OCI-LY3 (cell line): ENCODE results near the gene RBM17.
"Not testable (repeated sequence)": the region's sequence is repeated elsewhere in the genome, so short reads cannot be mapped to it uniquely, and the experiment has no call there.

ENCODE experiments used
- H2AFZ ChIP-seq: fragments of 200-600, 300-600 bp; shearing (Covaris generic); 2 replicates; pipeline ENCODE4 v1.6.0; 2014; ENCODE audit warnings: antibody characterized with exemption, low read depth, low read length
- H3K27ac ChIP-seq: fragments of 200-600, 300-600 bp; sonication (generic); 2 replicates; pipeline ENCODE4 v1.5.1; 2014; ENCODE audit warnings: mild to moderate bottlenecking, low read length, moderate library complexity, mixed read lengths
- H3K27me3 ChIP-seq: fragments of 200-600, 300-600 bp; sonication (generic); 2 replicates; pipeline ENCODE4 v1.6.1; 2014; ENCODE audit warnings: low read depth, low read length, mixed read lengths
- H3K36me3 ChIP-seq: fragments of 200-600, 300-600 bp; sonication (generic); replicated peaks from 2 replicates; pipeline ENCODE3; 2014; ENCODE audit warnings: low read depth, low read length, mixed read lengths
- H3K4me1 ChIP-seq: fragments of 300-600, 200-600 bp; sonication (generic); 2 replicates; pipeline ENCODE4 v1.6.1; 2014; ENCODE audit warnings: low read length, mixed read lengths
- H3K4me2 ChIP-seq: fragments of 200-600, 300-600 bp; sonication (generic); 2 replicates; pipeline ENCODE4 v1.6.1; 2014; ENCODE audit warnings: low read length, mixed read lengths
- H3K4me3 ChIP-seq: fragments of 300-600, 200-600 bp; sonication (generic); 2 replicates; pipeline ENCODE4 v1.5.1; 2014; ENCODE audit warnings: antibody characterized with exemption, mild to moderate bottlenecking, low read length, moderate library complexity
- H3K79me2 ChIP-seq: fragments of 300-600, 200-600 bp; shearing (Covaris generic); 2 replicates; pipeline ENCODE4 v1.6.1; 2014; ENCODE audit warnings: mild to moderate bottlenecking, low read length, mixed read lengths
- H3K9ac ChIP-seq: fragments of 300-600, 200-600 bp; shearing (Covaris generic); 2 replicates; pipeline ENCODE4 v1.6.0; 2014; ENCODE audit warnings: mild to moderate bottlenecking, low read length, moderate library complexity
- H3K9me3 ChIP-seq: fragments of 200-600, 300-600 bp; shearing (Covaris generic); 2 replicates; pipeline ENCODE4 v1.6.1; 2014; ENCODE audit warnings: low read length, mixed read lengths; ENCODE audit not compliant: insufficient read depth
- H4K20me1 ChIP-seq: fragments of 200-600, 300-600 bp; sonication (generic); 2 replicates; pipeline ENCODE4 v1.6.1; 2016; ENCODE audit warnings: low read length, mixed read lengths; ENCODE audit not compliant: insufficient read depth
- EZH2phosphoT487 ChIP-seq: fragments of 200-600 bp; shearing (Covaris generic); IDR thresholded peaks from 2 replicates; pipeline ENCODE4 v1.6.1; 2018; ENCODE audit warnings: antibody characterized with exemption, mixed run types, low read depth
- TF ChIP-seq, protein P1 (sequence below): fragments of 200-600, 300-600 bp; sonication (generic); IDR thresholded peaks from 2 replicates; pipeline ENCODE4 v1.5.1; 2014; ENCODE audit warnings: antibody characterized with exemption, low read length, low read depth

RBM17 gene

DNA sequence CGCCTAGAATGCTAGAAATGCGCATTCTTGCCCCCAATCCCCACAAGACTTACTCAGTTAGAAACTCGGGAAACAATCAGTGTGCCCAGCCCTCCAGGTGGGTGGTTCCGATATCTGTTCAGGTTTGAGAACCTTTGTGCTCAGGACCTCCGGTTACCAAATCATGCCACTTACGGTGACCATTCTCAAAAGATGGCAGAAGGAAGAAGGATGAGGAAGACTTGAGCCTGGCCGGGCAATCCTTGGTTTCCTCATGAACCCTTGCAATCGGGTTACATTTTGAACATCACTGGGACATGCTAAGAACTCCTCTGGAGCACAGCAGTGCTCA, 52.1 kb downstream of the RBM17 start:
- Histone ChIP-seq H3K4me2 (peak overlapping the region; percentile 99), H3K27ac (no peak overlapping the region), H3K4me1 (peaks cover 41% of the 10 kb centered on the region), H3K27me3 (peaks cover 38% of the 10 kb centered on the region), H3K9me3 (no peaks in the 10 kb centered on the region), H3K4me3 (peak overlapping the region; percentile 80), H3K79me2 (peaks cover 12% of the 10 kb centered on the region), H2AFZ (no peak overlapping the region), H3K36me3 (no peaks in the 10 kb centered on the region), H4K20me1 (no peaks in the 10 kb centered on the region), H3K9ac (no peak overlapping the region)
- no peak for TF ChIP-seq EZH2phosphoT487
- TF ChIP-seq, protein P1, sequence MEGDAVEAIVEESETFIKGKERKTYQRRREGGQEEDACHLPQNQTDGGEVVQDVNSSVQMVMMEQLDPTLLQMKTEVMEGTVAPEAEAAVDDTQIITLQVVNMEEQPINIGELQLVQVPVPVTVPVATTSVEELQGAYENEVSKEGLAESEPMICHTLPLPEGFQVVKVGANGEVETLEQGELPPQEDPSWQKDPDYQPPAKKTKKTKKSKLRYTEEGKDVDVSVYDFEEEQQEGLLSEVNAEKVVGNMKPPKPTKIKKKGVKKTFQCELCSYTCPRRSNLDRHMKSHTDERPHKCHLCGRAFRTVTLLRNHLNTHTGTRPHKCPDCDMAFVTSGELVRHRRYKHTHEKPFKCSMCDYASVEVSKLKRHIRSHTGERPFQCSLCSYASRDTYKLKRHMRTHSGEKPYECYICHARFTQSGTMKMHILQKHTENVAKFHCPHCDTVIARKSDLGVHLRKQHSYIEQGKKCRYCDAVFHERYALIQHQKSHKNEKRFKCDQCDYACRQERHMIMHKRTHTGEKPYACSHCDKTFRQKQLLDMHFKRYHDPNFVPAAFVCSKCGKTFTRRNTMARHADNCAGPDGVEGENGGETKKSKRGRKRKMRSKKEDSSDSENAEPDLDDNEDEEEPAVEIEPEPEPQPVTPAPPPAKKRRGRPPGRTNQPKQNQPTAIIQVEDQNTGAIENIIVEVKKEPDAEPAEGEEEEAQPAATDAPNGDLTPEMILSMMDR = no peak

DNA sequence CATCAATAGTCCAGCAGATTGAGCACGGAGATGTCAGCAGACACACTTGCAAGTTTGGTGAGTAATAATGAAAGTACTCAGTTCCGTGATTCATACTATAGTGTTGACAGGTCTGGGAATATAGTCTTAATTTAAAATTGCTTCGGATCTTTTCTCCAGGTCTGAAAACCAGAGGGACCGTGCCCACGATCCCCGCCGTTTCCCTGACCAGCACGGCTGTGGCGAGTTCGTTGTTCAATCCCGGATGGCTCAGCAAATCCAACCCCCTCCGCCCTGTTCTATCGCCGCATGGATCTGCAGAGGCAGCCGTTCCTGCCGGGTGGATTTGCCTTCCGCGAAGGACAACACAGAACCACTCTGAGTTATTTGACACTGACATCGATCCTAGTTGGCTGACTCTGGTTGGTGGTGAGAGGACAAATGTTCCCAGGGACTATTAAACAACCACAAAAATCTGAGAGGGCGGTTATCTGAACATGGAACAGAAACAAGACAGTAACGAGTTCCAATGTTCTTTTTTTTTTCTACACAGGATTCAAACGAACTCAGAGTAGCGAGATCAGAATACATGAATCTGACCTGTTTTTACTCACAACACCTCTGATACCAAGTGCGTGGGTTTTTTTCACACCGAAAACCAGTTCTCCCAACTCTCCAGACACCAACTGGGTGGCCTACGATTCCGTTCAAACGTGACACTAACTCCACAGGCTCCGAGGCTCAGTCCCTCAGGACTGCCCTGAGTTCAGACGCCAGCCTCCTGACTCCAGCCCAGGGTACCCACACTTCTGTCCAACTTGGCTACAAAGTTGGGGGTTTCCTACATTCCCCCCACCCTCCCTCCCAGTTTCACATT, 52.7 kb downstream of the RBM17 start:
- Histone ChIP-seq H3K4me2 (peak overlapping the region; percentile 99), H3K9me3 (no peaks in the 10 kb centered on the region), H3K27ac (peak overlapping the region; percentile 41), H2AFZ (no peak overlapping the region), H3K27me3 (peaks cover 35% of the 10 kb centered on the region), H3K79me2 (peaks cover 17% of the 10 kb centered on the region), H3K9ac (peak overlapping the region; percentile 54; the same call in 1 of the 2 replicates), H3K36me3 (no peaks in the 10 kb centered on the region), H4K20me1 (0 out of 2 replicates have a peak, but pooled peaks cover 4% of the 10 kb centered on the region), H3K4me3 (peak overlapping the region; percentile 80), H3K4me1 (peaks cover 38% of the 10 kb centered on the region)
- TF ChIP-seq EZH2phosphoT487 = no peak
- TF ChIP-seq, protein P1 = no peak

DNA sequence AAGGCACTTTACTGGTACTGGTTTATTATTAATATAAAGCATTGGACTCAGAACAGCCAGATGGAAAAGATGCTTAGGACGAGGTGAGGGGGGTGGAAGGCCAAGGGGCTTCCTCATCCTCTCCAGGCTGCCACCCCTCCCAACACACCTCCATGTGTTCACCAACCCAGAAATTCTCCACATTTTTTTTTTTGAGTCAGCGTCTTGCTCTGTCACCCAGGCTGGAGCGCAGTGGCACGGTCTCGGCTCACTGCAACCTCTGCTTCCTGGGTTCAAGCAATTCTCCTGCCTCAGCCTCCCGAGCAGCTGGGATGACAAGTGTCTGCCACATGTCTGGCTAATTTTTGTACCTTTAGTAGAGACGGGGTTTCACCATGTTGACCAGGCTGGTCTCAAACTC, 53.4 kb downstream of the RBM17 start:
- H3K4me2 ChIP-seq = peak overlapping the region; percentile 99
- not testable (repeated sequence) for H4K20me1 ChIP-seq, H3K27ac ChIP-seq, H3K9me3 ChIP-seq, H3K36me3 ChIP-seq, H2AFZ ChIP-seq
- H3K4me1 ChIP-seq = peaks cover 31% of the 10 kb centered on the region
- H3K79me2 ChIP-seq = peaks cover 17% of the 10 kb centered on the region
- 0 out of 2 replicates have a peak overlapping the region, but pooled peaks have one; percentile 54 for H3K9ac ChIP-seq
- peaks cover 35% of the 10 kb centered on the region for H3K27me3 ChIP-seq
- H3K4me3 ChIP-seq = peak overlapping the region; percentile 80

DNA sequence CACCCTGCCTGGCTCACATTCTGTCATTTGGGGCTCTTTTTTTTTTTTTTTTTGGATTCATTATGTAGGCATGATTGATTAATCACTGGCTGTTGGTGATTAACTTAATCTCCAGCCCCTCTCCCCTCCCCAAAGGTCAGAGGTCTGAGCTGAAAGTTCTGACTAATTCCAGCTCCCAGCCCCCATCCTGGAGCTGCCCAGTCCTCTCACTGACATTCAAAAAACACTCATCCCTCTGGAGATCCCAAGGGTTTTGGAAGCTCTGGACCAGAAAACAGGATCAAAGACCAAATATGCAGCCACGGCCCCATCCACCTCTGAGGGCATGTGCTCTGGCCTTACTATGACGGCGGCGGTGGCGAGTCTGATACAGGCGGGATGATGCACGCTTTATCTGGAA, 53.8 kb downstream of the RBM17 start:
- no peaks in the 10 kb centered on the region for H3K9me3 ChIP-seq
- peaks cover 14% of the 10 kb centered on the region for H4K20me1 ChIP-seq
- H3K79me2 ChIP-seq = peaks cover 17% of the 10 kb centered on the region
- no peak for TF ChIP-seq EZH2phosphoT487
- TF ChIP-seq, protein P1 = no peak
- no peak overlapping the region for H2AFZ ChIP-seq
- H3K36me3 ChIP-seq = no peaks in the 10 kb centered on the region
- H3K4me1 ChIP-seq = peaks cover 26% of the 10 kb centered on the region
- peak overlapping the region; percentile 99 for H3K4me2 ChIP-seq
- H3K9ac ChIP-seq = no peak overlapping the region
- no peak overlapping the region for H3K27ac ChIP-seq
- peaks cover 33% of the 10 kb centered on the region for H3K27me3 ChIP-seq
- H3K4me3 ChIP-seq = peak overlapping the region; percentile 80; the same call in 1 of the 2 replicates
